ENCODE measurements around the gene SEMA7A.

Gene SEMA7A

GRCh38 chr15:74451861-74452835, 18.4 kb upstream of the SEMA7A start:
- no peak for FAIRE-seq

- FAIRE-seq = no peak
Observed at GRCh38 chr15:74451322-74451721, 17.6 kb upstream of the SEMA7A start.

- FAIRE-seq = no peak
Observed at GRCh38 chr15:74449643-74450205, 16.0 kb upstream of the SEMA7A start.

GRCh38 chr15:74449095-74449494, 15.3 kb upstream of the SEMA7A start:
- no peak for FAIRE-seq

GRCh38 chr15:74445816-74446763, 12.3 kb upstream of the SEMA7A start:
- no peak for FAIRE-seq

- no peak for FAIRE-seq
Observed at GRCh38 chr15:74444106-74445062, 10.6 kb upstream of the SEMA7A start.

- no peak for FAIRE-seq
Observed at GRCh38 chr15:74443100-74443909, 9.5 kb upstream of the SEMA7A start.

GRCh38 chr15:74442604-74443003, 8.8 kb upstream of the SEMA7A start:
- FAIRE-seq = no peak

GRCh38 chr15:74442063-74442462, 8.3 kb upstream of the SEMA7A start:
- FAIRE-seq = no peak

GRCh38 chr15:74441248-74441941, 7.6 kb upstream of the SEMA7A start:
- FAIRE-seq = no peak

- peak; percentile 74 for FAIRE-seq
Observed at GRCh38 chr15:74438721-74439316, 5.1 kb upstream of the SEMA7A start.

GRCh38 chr15:74438206-74438605, 4.4 kb upstream of the SEMA7A start:
- FAIRE-seq = no peak

GRCh38 chr15:74434263-74435136, 742 bp upstream of the SEMA7A start:
- no peak for FAIRE-seq

- no peak for FAIRE-seq
Observed at GRCh38 chr15:74432968-74433591, 678 bp downstream of the SEMA7A start.

- FAIRE-seq = no peak
Observed at GRCh38 chr15:74432271-74432967, 1.3 kb downstream of the SEMA7A start.

GRCh38 chr15:74431645-74432044, 2.1 kb downstream of the SEMA7A start:
- FAIRE-seq = no peak

- no peak for FAIRE-seq
Observed at GRCh38 chr15:74431116-74431515, 2.6 kb downstream of the SEMA7A start.

- no peak for FAIRE-seq
Observed at GRCh38 chr15:74430510-74430951, 3.2 kb downstream of the SEMA7A start.
